ENCODE measurements around the gene MTUS2.

The MTUS2 gene

DNA sequence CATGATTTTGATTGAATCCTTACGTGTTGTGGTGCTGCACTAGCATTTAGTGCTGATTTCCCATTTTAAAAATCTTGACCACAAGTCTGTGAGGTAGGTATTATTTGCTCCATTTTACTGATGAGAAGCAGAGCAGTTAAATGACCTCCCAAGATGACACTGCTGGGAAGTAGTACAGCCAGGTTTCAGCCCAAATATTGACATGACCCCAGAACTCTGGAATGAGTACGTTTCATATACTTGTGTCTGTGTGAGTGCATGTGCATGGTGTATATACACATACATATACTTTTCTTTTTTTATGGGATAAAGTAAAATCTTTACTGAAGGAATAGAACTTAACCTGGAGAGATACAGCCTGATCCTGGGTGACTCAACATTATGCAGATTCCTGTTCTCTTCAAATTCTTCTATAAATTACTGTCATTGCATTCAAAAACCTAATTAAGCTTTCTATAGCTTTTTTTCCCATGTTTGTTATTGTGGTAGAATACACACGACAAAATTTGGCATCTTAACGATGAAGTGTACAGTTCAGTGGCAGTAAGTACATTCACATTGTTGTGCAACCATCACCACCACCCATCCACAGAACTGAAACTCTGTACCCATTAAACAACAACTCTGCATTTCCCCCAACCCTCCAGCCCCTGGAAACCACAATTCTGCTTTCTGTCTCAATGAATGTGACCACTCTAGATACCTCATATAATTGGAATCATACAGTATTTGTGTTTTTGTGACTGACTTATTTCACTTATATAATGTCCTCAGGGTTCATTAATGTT, 311.9 kb downstream of the MTUS2 start:
- Histone ChIP-seq H3K4me3 (ENCODE audit: low read depth, low read length) (no peak overlapping the region), H3K9me3 (no peaks in the 10 kb centered on the region), H3K4me1 (no peaks in the 10 kb centered on the region), H3K27me3 (peaks cover 40% of the 10 kb centered on the region), H3K36me3 (no peaks in the 10 kb centered on the region)
- TF ChIP-seq, protein P1, sequence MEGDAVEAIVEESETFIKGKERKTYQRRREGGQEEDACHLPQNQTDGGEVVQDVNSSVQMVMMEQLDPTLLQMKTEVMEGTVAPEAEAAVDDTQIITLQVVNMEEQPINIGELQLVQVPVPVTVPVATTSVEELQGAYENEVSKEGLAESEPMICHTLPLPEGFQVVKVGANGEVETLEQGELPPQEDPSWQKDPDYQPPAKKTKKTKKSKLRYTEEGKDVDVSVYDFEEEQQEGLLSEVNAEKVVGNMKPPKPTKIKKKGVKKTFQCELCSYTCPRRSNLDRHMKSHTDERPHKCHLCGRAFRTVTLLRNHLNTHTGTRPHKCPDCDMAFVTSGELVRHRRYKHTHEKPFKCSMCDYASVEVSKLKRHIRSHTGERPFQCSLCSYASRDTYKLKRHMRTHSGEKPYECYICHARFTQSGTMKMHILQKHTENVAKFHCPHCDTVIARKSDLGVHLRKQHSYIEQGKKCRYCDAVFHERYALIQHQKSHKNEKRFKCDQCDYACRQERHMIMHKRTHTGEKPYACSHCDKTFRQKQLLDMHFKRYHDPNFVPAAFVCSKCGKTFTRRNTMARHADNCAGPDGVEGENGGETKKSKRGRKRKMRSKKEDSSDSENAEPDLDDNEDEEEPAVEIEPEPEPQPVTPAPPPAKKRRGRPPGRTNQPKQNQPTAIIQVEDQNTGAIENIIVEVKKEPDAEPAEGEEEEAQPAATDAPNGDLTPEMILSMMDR (IDR thresholded peaks at IDR 0.05; ENCODE audit: low read depth, low read length), result no peak
- no peak for DNase-seq

DNA sequence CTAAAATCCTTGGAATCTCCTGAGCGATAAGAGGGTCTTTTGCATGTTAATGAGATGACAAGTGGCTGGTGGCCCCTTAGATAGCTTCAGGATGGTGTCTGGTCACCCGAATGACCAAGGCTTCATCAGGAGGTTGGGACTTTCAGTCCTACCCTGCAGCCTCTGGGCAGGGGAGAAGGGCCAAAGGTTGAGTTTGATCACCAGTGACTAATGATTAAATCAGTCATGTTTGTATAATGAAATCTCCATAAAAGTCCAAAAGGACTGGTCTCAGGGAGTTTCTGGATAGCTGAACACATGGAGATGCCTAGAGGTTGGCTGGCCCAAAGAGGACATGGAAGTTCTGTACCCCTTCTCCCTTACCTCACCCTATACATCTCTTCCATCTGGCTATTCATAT, 316.2 kb downstream of the MTUS2 start:
- Histone ChIP-seq H3K4me3 (ENCODE audit: low read depth, low read length) (no peak overlapping the region), H3K27me3 (peaks cover 23% of the 10 kb centered on the region), H3K9me3 (no peaks in the 10 kb centered on the region), H3K4me1 (no peaks in the 10 kb centered on the region), H3K36me3 (no peaks in the 10 kb centered on the region)
- no peak for DNase-seq
- TF ChIP-seq, protein P1 (IDR thresholded peaks at IDR 0.05; ENCODE audit: low read depth, low read length), result no peak

DNA sequence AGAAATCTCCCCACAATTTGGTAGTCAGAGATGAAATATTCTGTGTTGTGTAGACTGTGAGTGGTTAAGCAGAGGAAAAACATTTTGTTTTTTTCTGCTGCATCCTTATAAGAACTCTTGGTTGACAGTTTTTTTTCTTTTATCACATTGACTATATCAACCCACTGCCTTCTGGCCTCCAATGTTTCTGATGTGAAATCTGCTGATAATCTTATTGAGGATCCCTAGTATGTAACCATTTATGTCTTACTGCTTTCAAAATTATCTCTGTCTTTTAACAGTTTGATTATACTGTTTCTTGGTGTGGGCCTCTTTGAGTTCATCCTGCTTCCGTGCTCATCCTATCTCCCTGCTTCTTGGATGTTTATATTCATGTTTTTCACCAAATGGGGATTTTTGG, 316.9 kb downstream of the MTUS2 start:
- Histone ChIP-seq H3K27me3 (peaks cover 23% of the 10 kb centered on the region), H3K36me3 (no peaks in the 10 kb centered on the region), H3K4me1 (no peaks in the 10 kb centered on the region), H3K4me3 (ENCODE audit: low read depth, low read length) (no peak overlapping the region), H3K9me3 (no peaks in the 10 kb centered on the region)
- TF ChIP-seq, protein P1 (IDR thresholded peaks at IDR 0.05; ENCODE audit: low read depth, low read length), result no peak
- no peak for DNase-seq

DNA sequence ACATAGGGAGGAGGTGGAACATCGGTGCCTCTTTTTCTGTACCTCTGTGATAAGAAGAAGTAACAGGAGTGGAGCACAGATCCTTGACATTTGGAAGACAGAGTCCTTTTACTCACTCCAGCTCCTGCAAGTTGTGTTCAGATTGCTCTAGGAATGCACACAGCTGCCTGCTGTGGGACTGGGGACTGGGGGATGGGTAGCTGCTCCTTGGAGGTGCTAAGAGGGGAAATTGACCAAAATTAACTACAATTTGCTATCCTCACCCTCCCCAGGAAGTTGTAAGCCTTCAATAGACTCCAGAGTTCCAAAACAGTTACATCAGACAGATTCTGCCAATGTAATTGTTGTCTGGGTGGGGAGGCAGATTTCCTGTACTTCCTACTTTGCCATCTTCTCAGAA, 317.9 kb downstream of the MTUS2 start:
- H3K27me3 ChIP-seq, result peaks cover 28% of the 10 kb centered on the region
- DNase-seq, result no peak
- no peaks in the 10 kb centered on the region for H3K9me3 ChIP-seq

DNA sequence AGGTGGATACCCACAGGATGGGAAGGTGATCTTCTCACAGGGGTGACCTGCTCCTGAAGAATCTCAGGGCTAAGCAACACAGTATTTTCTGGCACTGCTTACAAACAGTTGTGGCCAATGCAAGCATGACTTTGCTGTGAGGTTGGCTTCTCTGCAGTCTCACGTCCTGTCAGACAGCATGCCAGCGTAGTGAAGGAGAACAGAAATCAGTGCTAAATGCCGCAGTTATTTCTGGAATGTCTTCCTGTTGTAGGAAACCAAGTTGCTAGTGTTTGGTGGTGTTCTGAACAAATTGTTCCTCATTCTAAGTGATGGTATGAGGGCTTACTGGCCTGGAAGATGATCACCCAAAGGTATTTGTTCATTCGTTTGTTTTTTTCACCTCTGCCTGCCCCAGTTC, 320.1 kb downstream of the MTUS2 start:
- DNase-seq, result no peak
- H3K36me3 ChIP-seq, result no peaks in the 10 kb centered on the region
- TF ChIP-seq, protein P1 (IDR thresholded peaks at IDR 0.05; ENCODE audit: low read depth, low read length), result no peak
- no peak overlapping the region for H3K4me3 ChIP-seq (ENCODE audit: low read depth, low read length)
- H3K9me3 ChIP-seq, result no peaks in the 10 kb centered on the region
- no peaks in the 10 kb centered on the region for H3K4me1 ChIP-seq
- H3K27me3 ChIP-seq, result peaks cover 19% of the 10 kb centered on the region

More for the DNA sequence above, 317.9 kb downstream of the MTUS2 start:
- TF ChIP-seq, protein P1 (IDR thresholded peaks at IDR 0.05; ENCODE audit: low read depth, low read length), result no peak
- Histone ChIP-seq H3K36me3 (no peaks in the 10 kb centered on the region), H3K4me1 (no peaks in the 10 kb centered on the region), H3K4me3 (ENCODE audit: low read depth, low read length) (no peak overlapping the region)

DNA sequence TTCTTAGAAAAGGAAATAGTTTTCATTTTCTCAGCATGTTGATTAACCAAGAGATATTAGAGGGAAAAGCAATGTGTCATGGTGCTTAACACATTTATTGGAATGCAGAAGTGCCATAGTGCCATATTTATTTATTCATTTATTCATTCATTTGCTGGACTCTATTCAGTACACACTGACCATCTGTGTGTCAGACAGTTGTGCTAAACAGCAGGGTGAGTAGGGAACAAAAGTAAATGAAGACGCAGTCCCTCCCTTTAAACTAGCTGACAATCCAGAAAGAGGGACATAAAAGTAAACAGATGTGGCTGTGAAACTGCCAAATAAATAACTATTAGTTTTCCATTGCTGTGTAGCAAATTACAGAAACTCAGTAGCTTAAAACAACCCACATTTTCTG, 323.7 kb downstream of the MTUS2 start:
- Histone ChIP-seq H3K4me3 (ENCODE audit: low read depth, low read length) (no peak overlapping the region), H3K9me3 (no peaks in the 10 kb centered on the region), H3K36me3 (no peaks in the 10 kb centered on the region), H3K4me1 (no peaks in the 10 kb centered on the region), H3K27me3 (peaks cover 9% of the 10 kb centered on the region)
- TF ChIP-seq, protein P1 (IDR thresholded peaks at IDR 0.05; ENCODE audit: low read depth, low read length), result no peak
- no peak for DNase-seq

Data from BE2C (cell line).